ENCODE measurements around the gene CORO1C.

Gene CORO1C

GRCh38 chr12:108602976-108603704 lies 128.2 kb downstream of the CORO1C start:
- no peaks in the 10 kb centered on the region for H3K4me1 ChIP-seq (ENCODE audit: control insufficient read depth in 2 of 2, insufficient read depth in 2 of 2, low read length in 2 of 2)

GRCh38 chr12:108602209-108602705 lies 129.1 kb downstream of the CORO1C start:
- H3K27me3 ChIP-seq (ENCODE audit: control insufficient read depth in 2 of 2, insufficient read depth in 2 of 2, low read length in 2 of 2), result no peaks in the 10 kb centered on the region
- H3K4me3 ChIP-seq (ENCODE audit: low read length in 2 of 2), result no peak overlapping the region
- no peaks in the 10 kb centered on the region for H3K36me3 ChIP-seq (ENCODE audit: control insufficient read depth in 2 of 2, insufficient read depth in 2 of 2, low read length in 2 of 2)
- no peak overlapping the region for H3K9ac ChIP-seq (ENCODE audit: low read depth in 1 of 2, low read length in 2 of 2)
- H3K9me3 ChIP-seq (ENCODE audit: control insufficient read depth in 2 of 2, low read length in 2 of 2), result no peaks in the 10 kb centered on the region
- H3K4me1 ChIP-seq (ENCODE audit: control insufficient read depth in 2 of 2, insufficient read depth in 2 of 2, low read length in 2 of 2), result no peaks in the 10 kb centered on the region
- H3K27ac ChIP-seq (ENCODE audit: low read depth in 2 of 2, low read length in 2 of 2), result no peak overlapping the region

More at GRCh38 chr12:108602976-108603704, 128.2 kb downstream of the CORO1C start:
- no peak overlapping the region for H3K27ac ChIP-seq (ENCODE audit: low read depth in 2 of 2, low read length in 2 of 2)
- no peak overlapping the region for H3K4me3 ChIP-seq (ENCODE audit: low read length in 2 of 2)
- H3K9ac ChIP-seq (ENCODE audit: low read depth in 1 of 2, low read length in 2 of 2), result no peak overlapping the region
- no peaks in the 10 kb centered on the region for H3K27me3 ChIP-seq (ENCODE audit: control insufficient read depth in 2 of 2, insufficient read depth in 2 of 2, low read length in 2 of 2)
- H3K9me3 ChIP-seq (ENCODE audit: control insufficient read depth in 2 of 2, low read length in 2 of 2), result no peaks in the 10 kb centered on the region
- no peaks in the 10 kb centered on the region for H3K36me3 ChIP-seq (ENCODE audit: control insufficient read depth in 2 of 2, insufficient read depth in 2 of 2, low read length in 2 of 2)

GRCh38 chr12:108600702-108601007 lies 130.7 kb downstream of the CORO1C start:
- Histone ChIP-seq H3K36me3 (ENCODE audit: control insufficient read depth in 2 of 2, insufficient read depth in 2 of 2, low read length in 2 of 2) (no peaks in the 10 kb centered on the region), H3K27me3 (ENCODE audit: control insufficient read depth in 2 of 2, insufficient read depth in 2 of 2, low read length in 2 of 2) (no peaks in the 10 kb centered on the region), H3K4me1 (ENCODE audit: control insufficient read depth in 2 of 2, insufficient read depth in 2 of 2, low read length in 2 of 2) (peaks cover 0 to 1% of the 10 kb centered on the region in 2 donors), H3K9ac (ENCODE audit: low read depth in 1 of 2, low read length in 2 of 2) (no peak overlapping the region), H3K4me3 (ENCODE audit: low read length in 2 of 2) (no peak overlapping the region), H3K27ac (ENCODE audit: low read depth in 2 of 2, low read length in 2 of 2) (no peak overlapping the region), H3K9me3 (ENCODE audit: control insufficient read depth in 2 of 2, low read length in 2 of 2) (no peaks in the 10 kb centered on the region)

GRCh38 chr12:108599948-108600701 lies 131.2 kb downstream of the CORO1C start:
- Histone ChIP-seq H3K9ac (ENCODE audit: low read depth in 1 of 2, low read length in 2 of 2) (no peak overlapping the region), H3K9me3 (ENCODE audit: control insufficient read depth in 2 of 2, low read length in 2 of 2) (no peaks in the 10 kb centered on the region), H3K4me1 (ENCODE audit: control insufficient read depth in 2 of 2, insufficient read depth in 2 of 2, low read length in 2 of 2) (peaks cover 0 to 3% of the 10 kb centered on the region in 2 donors), H3K4me3 (ENCODE audit: low read length in 2 of 2) (no peak overlapping the region), H3K36me3 (ENCODE audit: control insufficient read depth in 2 of 2, insufficient read depth in 2 of 2, low read length in 2 of 2) (no peaks in the 10 kb centered on the region), H3K27ac (ENCODE audit: low read depth in 2 of 2, low read length in 2 of 2) (no peak overlapping the region), H3K27me3 (ENCODE audit: control insufficient read depth in 2 of 2, insufficient read depth in 2 of 2, low read length in 2 of 2) (no peaks in the 10 kb centered on the region)

GRCh38 chr12:108599541-108599940 lies 131.8 kb downstream of the CORO1C start:
- no peak overlapping the region for H3K9ac ChIP-seq (ENCODE audit: low read depth in 1 of 2, low read length in 2 of 2)
- H3K27me3 ChIP-seq (ENCODE audit: control insufficient read depth in 2 of 2, insufficient read depth in 2 of 2, low read length in 2 of 2), result no peaks in the 10 kb centered on the region
- no peaks in the 10 kb centered on the region for H3K9me3 ChIP-seq (ENCODE audit: control insufficient read depth in 2 of 2, low read length in 2 of 2)
- no peak overlapping the region for H3K27ac ChIP-seq (ENCODE audit: low read depth in 2 of 2, low read length in 2 of 2)
- no peak overlapping the region for H3K4me3 ChIP-seq (ENCODE audit: low read length in 2 of 2)
- no peaks in the 10 kb centered on the region for H3K36me3 ChIP-seq (ENCODE audit: control insufficient read depth in 2 of 2, insufficient read depth in 2 of 2, low read length in 2 of 2)
- peaks cover 0 to 3% of the 10 kb centered on the region in 2 donors for H3K4me1 ChIP-seq (ENCODE audit: control insufficient read depth in 2 of 2, insufficient read depth in 2 of 2, low read length in 2 of 2)

- Histone ChIP-seq H3K27me3 (ENCODE audit: control insufficient read depth in 2 of 2, insufficient read depth in 2 of 2, low read length in 2 of 2) (no peaks in the 10 kb centered on the region), H3K36me3 (ENCODE audit: control insufficient read depth in 2 of 2, insufficient read depth in 2 of 2, low read length in 2 of 2) (no peaks in the 10 kb centered on the region), H3K4me3 (ENCODE audit: low read length in 2 of 2) (no peak overlapping the region), H3K9me3 (ENCODE audit: control insufficient read depth in 2 of 2, low read length in 2 of 2) (no peaks in the 10 kb centered on the region), H3K4me1 (ENCODE audit: control insufficient read depth in 2 of 2, insufficient read depth in 2 of 2, low read length in 2 of 2) (peaks cover 0 to 3% of the 10 kb centered on the region in 2 donors), H3K27ac (ENCODE audit: low read depth in 2 of 2, low read length in 2 of 2) (peak overlapping the region; percentile 52 to 56), H3K9ac (ENCODE audit: low read depth in 1 of 2, low read length in 2 of 2) (no peak overlapping the region)
Observed at GRCh38 chr12:108598553-108599250, 132.6 kb downstream of the CORO1C start.

- Histone ChIP-seq H3K4me3 (ENCODE audit: low read length in 2 of 2) (peak within 1 kb of the TSS; percentile 24 to 68), H3K27ac (ENCODE audit: low read depth in 2 of 2, low read length in 2 of 2) (peak within 1 kb of the TSS; percentile 52 to 56), H3K4me1 (ENCODE audit: control insufficient read depth in 2 of 2, insufficient read depth in 2 of 2, low read length in 2 of 2) (peaks cover 0 to 3% of the 10 kb centered on the region in 2 donors), H3K27me3 (ENCODE audit: control insufficient read depth in 2 of 2, insufficient read depth in 2 of 2, low read length in 2 of 2) (no peaks in the 10 kb centered on the region), H3K9ac (ENCODE audit: low read depth in 1 of 2, low read length in 2 of 2) (peak within 1 kb of the TSS in 1 of 2 donors; percentile 52), H3K9me3 (ENCODE audit: control insufficient read depth in 2 of 2, low read length in 2 of 2) (no peaks in the 10 kb centered on the region), H3K36me3 (ENCODE audit: control insufficient read depth in 2 of 2, insufficient read depth in 2 of 2, low read length in 2 of 2) (no peaks in the 10 kb centered on the region)
Observed at GRCh38 chr12:108597559-108598471, 133.5 kb downstream of the CORO1C start, which contains the start of gene TMEM119. TSS of gene TMEM119 (minus strand) at chr12:108598084. CDS start at chr12:108592383, 5,701 bp downstream.

- Histone ChIP-seq H3K4me3 (ENCODE audit: low read length in 2 of 2) (peak overlapping the region; percentile 24 to 68), H3K36me3 (ENCODE audit: control insufficient read depth in 2 of 2, insufficient read depth in 2 of 2, low read length in 2 of 2) (no peaks in the 10 kb centered on the region), H3K9ac (ENCODE audit: low read depth in 1 of 2, low read length in 2 of 2) (no peak overlapping the region), H3K27me3 (ENCODE audit: control insufficient read depth in 2 of 2, insufficient read depth in 2 of 2, low read length in 2 of 2) (no peaks in the 10 kb centered on the region), H3K9me3 (ENCODE audit: control insufficient read depth in 2 of 2, low read length in 2 of 2) (no peaks in the 10 kb centered on the region), H3K4me1 (ENCODE audit: control insufficient read depth in 2 of 2, insufficient read depth in 2 of 2, low read length in 2 of 2) (peaks cover 0 to 3% of the 10 kb centered on the region in 2 donors), H3K27ac (ENCODE audit: low read depth in 2 of 2, low read length in 2 of 2) (peak overlapping the region; percentile 38 to 39)
Observed at GRCh38 chr12:108596854-108597558, 134.3 kb downstream of the CORO1C start.
